GM13977 (cell line): Measurements from ENCODE around the gene ARHGAP22.

Source experiments
- DNase-seq: peaks from one replicate; pipeline ENCODE4 v3.0.0; 2012; ENCODE audit warnings: low spot score
- CTCF ChIP-seq: IDR thresholded peaks from 2 replicates; pipeline ENCODE4 v1.5.1; 2012; ENCODE audit warnings: mild to moderate bottlenecking, control low read depth; ENCODE audit not compliant: insufficient read depth; ENCODE audit errors: extremely low read depth, missing control alignments
- in situ Hi-C: fragments of 300-500 bp; cut with MboI; formaldehyde crosslinking; loops from one replicate; pipeline ENCODE4 v1.12.0; 2022; ENCODE audit warnings: low sequenced_read_pairs, low pct_unique_long_range_greater_than_20kb, mixed read lengths, inconsistent platforms; ENCODE audit not compliant: unreplicated experiment

Gene ARHGAP22

GRCh38 chr10:48603421-48604038, 1.3 kb downstream of the ARHGAP22 start:
- TF ChIP-seq CTCF: no peak
- in situ Hi-C loops: no loop called here
- no peak for DNase-seq

- no peak for DNase-seq
- in situ Hi-C loops: no loop called here
- TF ChIP-seq CTCF: no peak
Measured at GRCh38 chr10:48602401-48603135, 2.3 kb downstream of the ARHGAP22 start.

GRCh38 chr10:48601789-48602188, 3.1 kb downstream of the ARHGAP22 start:
- no peak for DNase-seq
- in situ Hi-C loops: no loop called here
- no peak for TF ChIP-seq CTCF

GRCh38 chr10:48600645-48601505, 4.0 kb downstream of the ARHGAP22 start:
- in situ Hi-C loops: no loop called here
- no peak for TF ChIP-seq CTCF

GRCh38 chr10:48599830-48600134, 5.1 kb downstream of the ARHGAP22 start:
- TF ChIP-seq CTCF: no peak
- in situ Hi-C loops: loop anchor here (10.0 kb wide), 1 partner anchor 55 kb away; no protein-coding TSS in a partner anchor
- no peak for DNase-seq

More at GRCh38 chr10:48600645-48601505, 4.0 kb downstream of the ARHGAP22 start:
- no peak for DNase-seq
